Mononuclear cell (primary cell): ENCODE measurements around the gene DMWD. TPM values are rescaled to one million over a fixed set of nuclear protein-coding genes. Genes with fewer than 3 reads are reported as not detected.
"Not testable (repeated sequence)": the region's sequence is repeated elsewhere in the genome, so short reads cannot be mapped to it uniquely, and the experiment has no call there.

ENCODE experiments used
- H3K27me3 ChIP-seq: 2 replicates; pipeline ENCODE4 v1.6.0; 2011; ENCODE audit warnings: low read length, control low read depth; ENCODE audit not compliant: insufficient read depth
- H3K4me1 ChIP-seq: 2 replicates; pipeline ENCODE4 v1.5.1; 2011; ENCODE audit warnings: mild to moderate bottlenecking, low read length, control low read depth; ENCODE audit not compliant: insufficient read depth
- H3K4me3 ChIP-seq: 2 replicates; pipeline ENCODE4 v1.5.1; 2011; ENCODE audit warnings: mild to moderate bottlenecking, low read length, moderate library complexity
- H3K9me3 ChIP-seq: 2 replicates; pipeline ENCODE4 v1.5.1; 2011; ENCODE audit warnings: low read depth, mild to moderate bottlenecking, control low read depth, low read length
- total RNA-seq: library from RNA; depleted of rRNA; stranded (reverse); fragments of >200 nt; gene quantifications from one replicate; pipeline ENCODE4 v1.2.3, GENCODE V29; 2012

The DMWD gene
- total RNA-seq, 1 donor: 15.2 TPM

GRCh38 chr19:45804140-45804958, 11.7 kb upstream of the DMWD start:
- Histone ChIP-seq H3K27me3 (peaks cover 22% of the 10 kb centered on the region), H3K4me3 (no peak overlapping the region), H3K4me1 (peaks cover under 1% of the 10 kb centered on the region), H3K9me3 (no peaks in the 10 kb centered on the region)

DNA sequence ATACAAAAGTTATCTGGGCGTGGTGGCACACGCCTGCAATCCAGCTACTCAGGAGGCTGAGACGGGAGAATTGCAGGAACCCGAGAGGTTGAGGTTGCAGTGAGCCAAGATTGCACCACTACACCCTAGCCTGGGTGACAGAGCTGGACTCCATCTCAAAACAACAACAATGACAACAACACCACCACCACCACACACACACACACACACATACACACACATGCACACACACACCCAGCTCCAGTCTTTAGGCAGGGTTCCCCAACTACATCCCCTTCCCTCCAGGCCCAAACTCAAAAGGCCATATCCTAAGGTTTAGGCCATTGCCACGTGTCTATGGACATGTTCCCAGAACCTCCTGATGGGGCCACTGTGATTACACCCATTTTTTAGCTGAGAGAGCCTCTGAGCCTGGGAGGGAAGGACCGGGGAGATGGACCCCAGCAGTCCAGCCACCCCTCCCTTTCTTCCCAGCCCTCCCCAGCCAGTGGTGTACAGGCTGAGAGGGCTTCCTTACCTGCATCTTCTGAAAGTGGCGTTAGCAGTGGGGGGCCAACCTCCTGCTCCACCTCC, 9.0 kb upstream of the DMWD start:
- Histone ChIP-seq H3K9me3 (no peaks in the 10 kb centered on the region), H3K4me1 (no peaks in the 10 kb centered on the region), H3K27me3 (peaks cover 37% of the 10 kb centered on the region), H3K4me3 (no peak overlapping the region)

DNA sequence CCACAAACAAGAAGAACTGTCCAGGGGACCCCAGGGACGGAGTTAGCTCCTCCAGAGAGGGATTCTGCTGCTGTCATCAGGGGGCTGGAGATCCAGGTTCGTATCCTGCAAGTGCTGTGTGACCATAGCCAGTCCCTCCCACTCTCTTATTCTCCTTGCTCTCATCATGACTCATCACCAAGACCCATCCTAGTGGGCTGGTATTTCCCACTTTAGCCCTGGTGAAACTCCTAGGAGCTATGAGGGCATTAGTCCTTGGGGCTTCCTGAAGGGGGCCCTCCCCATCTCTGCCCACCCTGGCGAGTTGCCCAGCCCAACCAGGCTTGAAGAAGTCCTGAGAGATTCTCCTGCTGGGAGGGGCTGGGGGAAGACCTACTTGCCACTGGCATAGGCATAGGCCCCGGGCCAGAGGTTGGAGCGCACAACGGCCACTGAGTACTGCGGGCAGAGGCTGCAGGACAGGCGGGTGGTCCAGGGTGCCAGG, 7.5 kb upstream of the DMWD start:
- Histone ChIP-seq H3K9me3 (no peaks in the 10 kb centered on the region), H3K4me3 (no peak overlapping the region), H3K27me3 (peaks cover 53% of the 10 kb centered on the region), H3K4me1 (no peaks in the 10 kb centered on the region)

DNA sequence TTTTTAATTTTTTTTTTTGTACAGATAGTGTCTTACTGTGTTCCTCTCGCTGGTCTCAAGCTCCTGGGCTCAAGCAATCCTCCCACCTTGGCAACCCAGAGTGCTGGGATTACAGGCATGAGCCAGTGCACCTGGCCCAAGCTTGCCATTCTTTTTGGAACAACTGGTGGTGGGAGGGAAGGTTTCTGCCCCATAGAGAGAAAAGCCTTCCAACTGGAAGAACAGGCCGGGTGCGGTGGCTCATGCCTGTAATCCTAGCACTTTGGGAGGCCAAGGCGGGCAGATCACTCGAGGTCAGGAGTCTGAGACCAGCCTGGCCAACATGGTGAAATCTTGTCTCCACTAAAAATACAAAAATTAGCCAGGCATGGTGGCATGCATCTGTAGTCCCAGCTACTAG, 6.9 kb upstream of the DMWD start:
- not testable (repeated sequence) for H3K9me3 ChIP-seq, H3K4me1 ChIP-seq, H3K4me3 ChIP-seq
- peaks cover 58% of the 10 kb centered on the region for H3K27me3 ChIP-seq

- H3K27me3 ChIP-seq: peaks cover 60% of the 10 kb centered on the region
- H3K9me3 ChIP-seq: no peaks in the 10 kb centered on the region
- peaks cover under 1% of the 10 kb centered on the region for H3K4me1 ChIP-seq
- H3K4me3 ChIP-seq: no peak overlapping the region
Observed at GRCh38 chr19:45798995-45799517, 6.4 kb upstream of the DMWD start.

DNA sequence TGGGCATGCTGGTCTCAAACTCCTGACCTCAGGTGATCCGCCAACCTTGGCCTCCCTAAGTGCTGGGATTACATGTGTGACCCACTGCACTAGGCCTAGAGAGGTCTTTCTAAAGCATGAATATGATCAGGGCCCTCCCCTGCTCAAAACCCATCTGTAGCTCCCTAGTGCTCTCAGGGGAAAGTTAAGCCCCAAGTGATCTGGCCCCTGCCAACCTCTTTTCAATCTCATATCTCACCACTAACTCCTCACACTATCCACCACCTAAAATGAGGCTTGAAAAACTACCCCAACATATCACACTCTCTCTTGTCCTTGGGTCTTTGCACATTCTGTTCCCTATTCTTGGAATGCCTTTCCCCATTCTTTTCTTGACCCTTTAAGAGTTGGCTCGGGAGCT, 2.0 kb upstream of the DMWD start:
- Histone ChIP-seq H3K27me3 (peaks cover 52% of the 10 kb centered on the region), H3K4me1 (peaks cover 34% of the 10 kb centered on the region), H3K4me3 (no peak overlapping the region), H3K9me3 (no peaks in the 10 kb centered on the region)

DNA sequence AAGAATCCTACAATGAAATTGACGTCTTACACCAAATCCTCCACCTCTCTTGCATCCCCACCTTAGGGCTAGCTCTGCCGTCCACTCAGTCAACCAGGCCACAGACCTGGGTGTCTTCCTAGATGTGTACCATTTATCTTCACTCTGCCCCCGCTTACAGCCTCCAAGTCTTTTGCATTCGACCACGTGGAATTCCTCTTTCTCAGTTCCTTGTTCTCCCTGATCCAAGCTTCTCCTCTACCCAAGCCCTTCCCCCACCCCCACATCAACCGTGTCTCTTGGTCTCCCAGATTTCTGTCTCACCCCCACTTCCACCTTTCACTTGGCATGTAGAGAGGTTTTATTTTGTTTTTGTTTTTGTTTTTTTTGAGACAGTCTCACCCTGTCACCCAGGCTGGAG, 1.2 kb upstream of the DMWD start:
- Histone ChIP-seq H3K4me3 (no peak overlapping the region), H3K9me3 (no peaks in the 10 kb centered on the region), H3K4me1 (peaks cover 34% of the 10 kb centered on the region), H3K27me3 (peaks cover 52% of the 10 kb centered on the region)

DNA sequence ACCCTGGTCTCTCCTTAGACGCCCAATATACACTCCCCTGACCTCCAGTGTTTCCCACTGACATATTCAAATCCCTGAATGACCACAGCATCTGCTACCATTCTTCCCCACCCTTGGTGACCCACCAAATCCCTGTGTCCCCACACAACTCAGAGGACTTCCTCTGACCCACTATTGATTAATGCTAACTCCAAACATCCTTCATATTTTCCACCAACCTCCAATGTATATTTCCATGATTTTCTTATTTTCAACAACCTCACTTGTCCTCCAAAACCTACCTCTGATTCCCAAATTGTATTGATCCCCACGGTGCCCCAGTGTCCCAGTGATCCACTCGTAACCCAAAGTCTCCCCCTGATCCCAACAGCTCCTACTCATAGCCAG, 526 bp upstream of the DMWD start:
- peak overlapping the region; percentile 48 for H3K4me3 ChIP-seq
- peaks cover 59% of the 10 kb centered on the region for H3K27me3 ChIP-seq
- H3K4me1 ChIP-seq: peaks cover 34% of the 10 kb centered on the region
- no peaks in the 10 kb centered on the region for H3K9me3 ChIP-seq

DNA sequence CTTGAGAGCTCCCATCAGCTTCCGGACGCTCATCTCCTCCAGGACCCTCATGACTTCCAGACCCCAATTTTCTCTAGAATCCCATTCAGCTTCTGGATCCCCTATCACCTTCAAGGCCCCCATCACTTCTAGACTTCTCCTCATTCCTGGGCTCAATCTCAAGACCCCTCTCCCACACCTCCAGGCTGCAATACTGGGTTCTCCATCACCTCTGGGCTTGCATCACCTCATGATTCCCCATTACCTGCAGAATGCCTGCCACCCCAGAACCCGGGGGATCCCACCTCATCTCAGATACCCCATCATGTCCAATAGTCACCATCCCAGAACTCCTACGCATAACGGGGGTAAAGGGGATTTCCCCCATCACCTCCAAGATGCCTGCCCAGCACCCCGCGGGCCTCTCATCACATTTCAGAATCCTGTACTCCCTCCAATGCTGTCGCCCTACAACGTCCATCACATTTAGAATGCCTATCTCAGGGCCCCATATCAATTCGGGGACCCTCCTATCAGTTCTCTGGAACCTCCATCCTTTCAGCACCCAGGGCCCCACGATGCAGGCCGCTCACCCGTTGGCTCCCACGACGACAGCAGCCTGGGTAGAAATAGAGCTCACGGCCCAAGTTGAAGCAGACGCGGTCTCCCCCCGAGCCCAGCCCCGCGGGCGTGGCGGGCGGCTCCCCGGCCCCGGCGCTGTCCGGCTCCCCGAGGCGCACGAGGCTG, 738 bp downstream of the DMWD start:
- Histone ChIP-seq H3K9me3 (no peaks in the 10 kb centered on the region), H3K4me3 (peak overlapping the region; percentile 48), H3K4me1 (peaks cover 34% of the 10 kb centered on the region), H3K27me3 (peaks cover 61% of the 10 kb centered on the region)

- H3K27me3 ChIP-seq: peaks cover 58% of the 10 kb centered on the region
- H3K4me1 ChIP-seq: peaks cover 34% of the 10 kb centered on the region
- no peaks in the 10 kb centered on the region for H3K9me3 ChIP-seq
- H3K4me3 ChIP-seq: no peak overlapping the region
Observed at GRCh38 chr19:45790942-45791341, 1.7 kb downstream of the DMWD start.

GRCh38 chr19:45789035-45789786, 3.4 kb downstream of the DMWD start:
- Histone ChIP-seq H3K9me3 (no peaks in the 10 kb centered on the region), H3K4me1 (peaks cover 34% of the 10 kb centered on the region), H3K27me3 (peaks cover 52% of the 10 kb centered on the region), H3K4me3 (no peak overlapping the region)

DNA sequence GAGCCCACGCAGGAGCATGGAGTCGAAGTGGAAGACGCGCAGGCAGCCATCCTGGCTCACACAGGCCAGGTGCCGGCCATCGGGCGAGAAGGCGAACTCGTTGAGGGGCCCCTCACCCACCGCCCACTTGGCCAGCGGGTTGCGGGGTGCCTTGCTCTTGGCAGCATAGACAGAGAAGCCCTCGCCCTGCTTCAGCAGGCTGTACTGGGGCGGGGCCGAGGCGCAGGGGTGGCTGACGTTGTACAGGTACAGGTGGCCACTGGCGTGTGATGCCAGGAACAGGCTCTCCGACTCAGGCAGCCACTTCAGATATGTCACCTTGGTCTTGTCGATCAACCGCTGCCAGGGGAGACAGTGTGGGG, 6.1 kb downstream of the DMWD start:
- H3K9me3 ChIP-seq: no peaks in the 10 kb centered on the region
- peaks cover 13% of the 10 kb centered on the region for H3K4me1 ChIP-seq
- peaks cover 55% of the 10 kb centered on the region for H3K27me3 ChIP-seq
- no peak overlapping the region for H3K4me3 ChIP-seq

GRCh38 chr19:45785781-45786532, 6.7 kb downstream of the DMWD start:
- H3K27me3 ChIP-seq: peaks cover 59% of the 10 kb centered on the region
- peaks cover 10% of the 10 kb centered on the region for H3K4me1 ChIP-seq
- no peaks in the 10 kb centered on the region for H3K9me3 ChIP-seq
- H3K4me3 ChIP-seq: no peak overlapping the region

GRCh38 chr19:45785097-45785496, 7.5 kb downstream of the DMWD start:
- H3K27me3 ChIP-seq: peaks cover 67% of the 10 kb centered on the region
- H3K9me3 ChIP-seq: no peaks in the 10 kb centered on the region
- H3K4me1 ChIP-seq: peaks cover 4% of the 10 kb centered on the region
- H3K4me3 ChIP-seq: no peak overlapping the region
